Measurements from ENCODE around the gene LYPD4.

LYPD4 gene

DNA sequence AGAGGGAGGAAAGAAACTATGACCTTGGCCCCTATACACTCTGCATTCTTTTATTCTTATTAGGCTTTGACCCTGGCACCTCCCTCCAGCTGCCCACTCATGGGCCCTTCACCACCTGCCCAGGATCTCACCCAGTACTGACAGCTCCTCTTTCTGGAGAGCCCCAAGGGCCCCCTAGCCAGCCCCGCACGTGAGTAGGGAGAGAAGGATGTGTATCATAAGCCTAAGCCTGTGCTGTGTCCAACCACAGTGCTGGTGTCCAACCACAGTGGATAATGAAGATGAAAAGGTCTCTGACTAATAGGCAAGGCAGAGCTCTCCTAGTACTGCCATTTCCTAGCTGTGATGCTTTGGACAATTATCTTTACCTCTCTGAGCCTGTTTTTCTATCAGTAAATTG is 4.6 kb upstream of the LYPD4 start:
- no peak for DNase-seq

DNA sequence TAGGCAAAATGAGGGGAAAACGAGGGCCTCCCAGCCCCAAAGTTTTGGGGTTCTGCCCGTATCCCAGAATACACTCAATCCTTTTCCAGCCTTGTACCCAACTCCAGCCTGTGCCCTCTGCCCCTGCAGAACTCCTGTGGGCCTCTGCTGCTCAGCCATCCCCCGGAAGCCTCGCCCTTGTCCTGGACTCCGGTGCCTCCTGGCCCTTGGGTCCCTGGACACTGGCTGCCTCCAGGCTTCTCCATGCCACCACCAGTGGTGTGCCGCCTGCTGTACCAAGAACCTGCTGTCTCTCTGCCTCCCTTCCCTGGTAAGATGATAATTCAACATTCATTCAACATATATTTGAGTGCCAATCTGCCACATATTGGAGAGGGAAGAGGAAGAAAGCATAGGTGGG is 4.2 kb upstream of the LYPD4 start:
- no peak for DNase-seq

DNA sequence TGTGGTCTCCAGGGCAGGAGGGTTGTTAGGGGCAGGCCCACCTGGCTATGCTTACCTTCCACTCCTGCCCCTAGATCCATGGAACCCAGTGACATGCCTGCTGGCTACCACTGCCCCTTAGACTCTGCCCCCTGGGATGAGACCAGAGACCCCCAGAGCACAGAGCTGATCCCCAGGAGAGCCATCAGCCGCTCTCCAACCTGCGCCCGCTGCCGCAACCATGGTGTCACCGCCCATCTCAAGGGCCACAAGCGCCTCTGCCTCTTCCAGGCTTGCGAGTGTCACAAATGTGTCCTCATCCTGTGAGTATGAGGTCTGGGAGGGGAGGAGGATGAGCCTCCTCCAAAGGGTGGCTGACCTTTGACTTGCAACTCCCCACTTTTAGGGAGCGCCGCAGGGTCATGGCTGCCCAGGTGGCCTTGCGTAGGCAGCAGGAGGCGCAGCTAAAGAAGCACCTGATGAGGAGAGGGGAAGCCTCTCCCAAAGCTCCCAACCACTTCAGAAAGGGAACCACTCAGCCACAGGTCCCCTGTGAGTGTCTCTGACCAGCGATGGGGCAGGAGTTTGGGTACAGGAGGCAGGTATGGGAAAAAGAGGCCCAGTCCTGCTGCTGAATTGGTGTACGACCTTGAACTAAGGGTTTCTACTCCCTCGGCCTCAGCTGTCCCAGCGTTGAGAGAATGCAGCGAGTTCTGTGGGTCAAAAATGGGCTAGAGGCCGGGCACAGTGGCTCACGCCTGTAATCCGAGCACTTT is 3.0 kb upstream of the LYPD4 start:
- DNase-seq = no peak

DNA sequence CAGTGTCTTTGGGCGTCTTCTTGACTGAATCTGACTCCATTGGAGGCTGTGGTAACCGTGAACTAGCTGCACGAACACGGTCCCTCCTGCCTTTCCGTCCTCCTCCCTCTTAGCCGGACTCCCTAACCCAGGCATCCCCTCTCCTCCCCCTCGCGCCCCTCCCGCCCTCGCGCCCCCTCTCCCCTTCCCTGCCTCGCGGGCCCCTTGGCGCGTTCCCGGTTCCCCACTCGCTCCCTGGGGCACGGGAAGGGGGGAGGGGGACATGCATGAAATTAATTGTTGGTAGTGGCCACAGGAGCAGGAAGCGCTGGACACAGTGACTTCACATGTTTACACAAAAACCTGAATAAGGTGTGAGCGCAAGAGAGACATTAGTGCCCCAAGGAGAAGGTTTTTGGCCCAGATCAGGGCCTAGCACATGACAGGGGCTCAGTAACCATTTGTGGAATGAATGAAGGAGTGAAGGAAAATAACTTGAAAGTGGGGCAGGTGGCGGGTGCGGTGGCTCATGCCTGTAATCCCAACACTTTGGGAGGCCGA is 638 bp upstream of the LYPD4 start:
- DNase-seq = no peak

DNA sequence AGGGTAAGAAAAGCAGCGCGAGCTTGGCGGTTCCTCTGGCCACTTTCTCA is 343 bp upstream of the LYPD4 start, which contains the start of gene DMRTC2:
Gene DMRTC2 (plus strand): TSS at position 42 of the 50 bp plus-strand sequence. CDS start 2,387 bp downstream, outside the sequence.
- DNase-seq = no peak

DNA sequence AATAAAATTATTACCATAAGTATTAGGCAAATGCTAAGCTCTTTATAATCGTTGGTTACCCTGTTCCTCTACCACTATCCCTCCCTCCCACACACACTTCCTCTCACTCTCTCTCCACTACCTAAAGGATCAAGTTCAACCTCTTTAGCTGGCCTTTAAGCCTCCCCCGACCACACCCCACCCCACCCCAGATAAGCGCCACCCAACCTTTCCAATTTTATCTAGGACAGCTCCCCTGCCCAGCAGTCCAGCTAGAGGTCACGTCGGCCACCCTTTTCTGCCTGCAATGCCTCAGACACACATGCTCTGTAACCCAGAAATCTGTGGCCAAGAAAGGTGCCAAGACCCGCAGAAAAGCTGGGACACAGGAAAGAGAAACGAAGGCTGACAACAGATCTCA is 1.1 kb downstream of the LYPD4 start:
- DNase-seq = no peak

DNA sequence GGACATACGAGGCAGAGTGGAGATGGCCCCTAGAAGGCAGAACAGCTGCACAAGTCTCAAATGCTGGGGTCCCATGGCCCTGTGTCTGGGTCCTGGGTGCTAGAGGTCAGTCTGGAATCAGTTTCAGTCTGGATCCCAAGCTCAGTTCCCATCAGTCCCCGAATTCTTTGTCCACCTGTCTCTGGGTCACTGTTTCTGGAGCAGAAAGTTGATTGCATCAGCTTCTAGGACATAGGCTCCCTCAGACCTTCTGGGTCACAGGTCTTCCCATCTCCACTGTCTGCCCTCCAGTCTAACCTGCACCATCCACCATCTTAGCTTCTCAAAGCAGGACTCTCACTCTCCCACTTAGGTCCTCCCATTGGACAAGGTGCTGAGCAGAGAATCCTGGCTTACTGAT is 5.3 kb downstream of the LYPD4 start:
- no peak for DNase-seq

DNA sequence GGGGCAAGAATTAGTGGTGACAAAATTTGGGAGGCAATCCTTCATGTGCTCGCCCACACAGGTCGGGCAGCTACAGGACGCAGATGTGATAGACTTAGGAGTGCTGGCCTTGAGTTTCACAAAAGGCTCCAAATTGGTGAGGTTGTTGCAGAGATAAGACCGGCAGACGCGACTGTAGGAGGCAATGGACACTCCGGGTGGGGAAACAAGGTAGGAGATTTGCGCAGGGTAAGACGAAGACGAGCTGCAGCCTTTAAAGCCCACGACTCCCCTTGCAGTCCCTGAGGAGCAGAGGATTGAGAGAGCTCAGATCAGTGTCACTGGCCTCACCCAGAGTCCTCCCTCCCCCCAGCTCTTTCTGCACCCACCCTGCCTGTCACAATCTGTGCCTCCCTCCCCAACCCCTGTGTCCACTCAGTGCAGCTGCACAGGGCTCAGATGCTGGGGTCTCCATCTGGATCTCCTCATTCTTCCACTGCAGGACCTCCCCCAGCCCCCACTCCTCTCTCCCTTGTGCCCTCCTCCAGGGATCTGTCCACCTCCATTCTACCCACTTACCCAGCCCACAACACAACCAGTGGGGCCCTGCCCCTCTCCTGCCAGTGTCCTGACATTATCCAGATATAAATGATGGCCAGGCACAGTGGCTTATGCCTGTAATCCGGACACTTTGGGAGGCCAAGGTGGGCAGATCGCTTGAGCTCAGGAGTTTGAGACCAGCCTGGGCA is 6.3 kb downstream of the LYPD4 start:
- DNase-seq = no peak

DNA sequence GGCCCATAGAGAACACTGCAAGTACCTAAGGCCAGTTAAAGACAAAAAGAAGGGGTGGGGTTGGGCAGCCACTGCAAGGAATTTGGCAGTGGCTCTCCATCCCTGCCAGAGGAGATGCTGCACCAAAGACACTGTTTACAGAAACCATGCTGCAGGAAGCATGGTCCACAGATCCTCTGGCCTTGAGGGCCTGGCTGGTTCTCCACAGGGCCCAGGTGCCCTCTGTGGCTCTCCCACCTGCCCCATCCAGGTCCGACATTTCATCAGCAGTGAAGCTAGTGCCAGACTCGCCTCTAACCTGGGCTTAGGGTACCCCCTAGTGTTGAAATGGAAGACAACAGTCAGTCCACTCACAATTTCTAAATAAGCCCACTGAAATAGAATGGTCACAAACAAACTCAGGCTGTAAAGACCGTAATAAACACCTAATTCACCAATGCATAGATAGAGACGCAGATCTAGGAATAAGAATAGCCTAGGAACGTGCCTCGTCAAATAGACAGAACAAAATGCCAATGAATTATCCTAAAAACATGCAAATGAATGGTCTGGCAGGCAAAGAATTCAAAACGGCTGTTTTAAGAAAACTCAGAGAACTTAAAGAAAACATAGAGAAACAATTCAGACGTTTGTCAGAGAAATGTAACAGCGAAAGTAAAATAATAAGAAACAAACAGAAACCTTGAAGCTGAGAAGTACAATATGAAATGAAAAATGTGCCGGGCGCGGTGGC is 23.3 kb downstream of the LYPD4 start:
- peak; percentile 44 for DNase-seq

DNA sequence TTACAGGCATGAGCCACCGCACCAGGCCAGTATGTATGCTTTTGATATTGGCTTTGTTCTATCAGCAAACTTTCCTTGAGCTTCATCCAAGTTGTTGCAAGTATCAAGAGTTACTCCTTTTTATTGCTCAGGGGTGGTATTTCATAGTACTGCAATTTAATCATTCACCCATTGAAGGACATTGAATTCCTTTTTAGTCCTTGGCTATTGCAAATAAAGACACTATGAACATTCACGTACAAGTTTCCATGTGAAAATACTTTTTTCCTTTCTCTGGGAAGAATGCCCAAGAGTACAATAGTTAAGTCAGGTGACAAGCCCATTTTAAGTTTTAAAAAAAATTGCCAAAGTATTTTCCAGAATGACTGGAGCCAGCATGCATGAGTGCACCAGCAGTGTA is 27.7 kb downstream of the LYPD4 start:
- DNase-seq = no peak

DNA sequence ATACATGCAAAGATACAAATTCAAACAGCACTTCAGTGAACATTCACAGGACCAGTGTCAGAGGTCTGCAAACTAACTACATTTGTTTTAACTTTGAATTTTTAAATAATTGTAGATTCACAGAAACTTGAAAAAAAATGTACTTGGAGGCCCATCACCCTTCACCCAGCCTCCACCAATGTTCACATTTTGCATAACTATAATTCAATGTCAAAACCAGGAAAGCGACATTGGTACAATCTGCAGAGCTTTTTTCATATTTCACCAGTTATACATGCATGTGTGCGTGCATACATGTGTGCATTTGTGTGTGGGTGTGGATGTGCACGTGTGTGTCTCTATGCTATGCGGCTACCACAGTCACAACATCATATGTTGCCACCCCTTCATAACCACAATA is 29.2 kb downstream of the LYPD4 start:
- no peak for DNase-seq

DNA sequence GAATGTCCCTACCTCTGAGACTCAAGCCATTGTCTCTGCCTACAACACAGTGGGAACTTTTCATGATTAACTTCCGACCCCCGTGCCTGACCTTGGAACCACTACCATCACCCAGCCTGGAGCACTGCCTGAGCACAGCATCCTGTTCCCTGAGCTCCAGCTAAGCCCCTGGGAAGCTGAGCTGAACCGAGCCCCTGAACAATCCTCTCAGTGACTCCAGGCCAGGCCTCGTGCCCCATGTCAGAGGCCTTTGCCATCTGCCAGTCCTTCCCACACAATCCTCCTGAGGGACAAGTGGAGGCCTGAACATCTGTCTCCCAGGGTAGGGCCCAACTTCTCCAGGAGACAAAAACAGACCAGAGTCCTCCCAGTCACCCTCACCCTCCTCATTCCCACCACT is 30.6 kb downstream of the LYPD4 start:
- DNase-seq = no peak

DNA sequence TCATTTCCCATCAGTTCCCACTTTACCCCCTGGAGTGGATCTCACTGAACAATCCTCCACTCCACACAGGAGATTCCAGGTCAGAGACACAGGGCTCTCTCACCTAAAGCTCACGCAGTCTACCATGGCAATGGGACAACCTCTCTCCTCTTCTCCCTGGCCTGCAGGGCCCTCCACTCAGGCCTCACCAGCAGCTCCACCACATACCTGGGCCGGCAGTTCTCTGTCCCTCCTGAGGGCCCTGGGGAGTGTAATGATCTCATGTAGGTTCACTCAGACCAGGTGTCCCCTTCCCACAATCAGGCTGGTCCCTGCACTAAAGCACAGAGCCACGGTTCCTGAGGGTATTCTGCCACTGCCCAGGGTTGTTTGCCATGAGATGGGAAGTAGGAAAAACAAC is 32.5 kb downstream of the LYPD4 start:
- DNase-seq = no peak

DNA sequence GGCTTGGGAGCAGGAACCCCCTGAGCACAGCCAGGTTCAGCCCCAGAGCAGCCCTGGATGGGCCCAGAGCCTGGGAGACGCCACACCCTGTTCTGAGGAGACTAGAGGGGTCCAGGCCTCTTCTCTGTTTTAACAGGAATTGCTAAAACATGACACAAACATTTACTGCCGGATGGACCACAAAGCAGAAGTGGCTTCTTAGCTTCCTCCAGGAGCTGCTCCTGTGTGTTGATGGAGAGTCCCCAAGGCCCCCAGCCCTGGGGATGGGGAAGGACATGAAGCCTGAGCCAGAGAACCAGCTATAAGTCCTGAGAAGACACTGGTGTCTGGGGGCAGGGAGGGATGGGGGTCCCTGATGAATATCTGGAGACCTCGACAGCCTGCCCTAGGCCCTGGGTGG is 33.4 kb downstream of the LYPD4 start:
- DNase-seq = peak; percentile 48

DNA sequence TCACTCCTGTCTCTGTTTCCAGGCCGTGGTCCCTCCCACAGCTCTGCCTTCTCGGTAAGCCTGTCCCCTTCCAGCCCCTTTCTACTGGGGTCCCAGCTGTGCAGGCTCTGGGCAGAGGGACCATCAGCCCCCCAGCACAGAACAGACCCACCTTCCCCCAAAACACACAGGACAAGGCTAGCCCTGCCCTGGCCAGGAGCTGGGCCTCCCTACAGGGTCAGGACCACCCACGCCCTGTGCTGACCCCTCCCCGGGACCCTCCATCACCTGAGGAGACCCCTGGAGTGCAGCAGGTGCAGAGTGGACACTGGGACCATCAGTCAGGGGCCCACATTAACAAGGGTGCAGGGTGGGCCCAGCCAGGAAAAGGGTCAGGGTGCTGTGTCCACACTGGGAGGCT is 34.2 kb downstream of the LYPD4 start:
- DNase-seq = no peak

DNA sequence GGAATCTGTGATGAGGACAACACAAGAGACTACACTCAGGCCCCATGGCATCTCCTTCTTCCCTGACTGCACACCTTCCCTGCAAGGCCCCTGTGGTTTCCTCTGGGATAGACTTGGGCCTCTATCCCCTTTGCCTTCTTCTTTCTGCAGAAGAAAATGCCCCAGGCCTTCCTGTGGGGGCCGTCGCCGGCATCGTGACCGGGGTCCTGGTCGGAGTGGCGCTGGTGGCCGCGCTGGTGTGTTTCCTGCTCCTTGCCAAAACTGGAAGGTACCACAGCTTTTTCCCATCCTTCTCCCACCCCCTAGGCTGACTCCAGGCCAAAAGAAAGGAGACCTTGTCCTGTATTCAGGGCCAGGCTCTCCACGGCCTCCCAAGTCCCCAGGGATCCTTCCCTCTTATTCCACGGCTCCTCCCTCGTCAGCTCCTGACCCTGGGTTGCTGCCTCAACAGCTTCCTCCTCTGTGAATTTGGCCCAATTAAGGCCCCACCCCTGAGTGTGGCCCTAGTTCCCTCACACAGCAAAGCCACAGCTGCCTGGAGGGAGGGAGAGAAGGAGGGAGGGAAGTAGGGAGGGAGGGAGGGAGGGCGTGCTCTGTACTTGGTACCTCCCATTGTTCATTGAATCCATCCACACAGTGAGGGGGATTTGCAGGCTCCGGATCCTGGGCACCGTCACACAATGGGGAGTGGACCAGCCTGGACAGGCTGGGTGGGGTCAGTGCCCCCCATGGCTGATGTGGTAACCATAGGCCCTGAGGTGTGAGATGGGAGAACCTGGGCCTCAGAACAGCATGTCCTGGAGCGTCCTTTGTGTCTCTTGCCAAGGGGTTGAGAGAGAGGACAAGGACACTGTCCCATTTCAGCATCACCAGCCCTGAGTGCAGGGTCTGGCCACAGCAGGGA is 35.6 kb downstream of the LYPD4 start:
- peak; percentile 51 for DNase-seq

DNA sequence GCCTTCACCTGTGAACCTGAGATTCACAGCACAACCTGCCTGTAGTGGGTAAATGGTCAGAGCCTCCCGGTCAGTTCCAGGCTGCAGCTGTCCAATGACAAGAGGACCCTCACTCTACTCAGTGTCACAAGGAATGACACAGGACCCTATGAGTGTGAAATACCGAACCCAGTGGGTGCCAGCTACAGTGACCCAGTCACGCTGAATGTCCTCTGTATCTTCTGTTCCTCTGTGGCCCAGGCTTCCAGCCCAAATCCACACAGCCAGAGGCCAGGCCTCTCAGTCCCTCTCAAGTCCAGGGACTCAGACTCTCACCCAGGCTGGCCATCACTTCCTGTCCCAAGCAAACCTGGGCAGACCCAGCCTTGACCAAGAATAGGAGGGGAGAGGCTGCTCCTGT is 37.3 kb downstream of the LYPD4 start:
- no peak for DNase-seq

DNA sequence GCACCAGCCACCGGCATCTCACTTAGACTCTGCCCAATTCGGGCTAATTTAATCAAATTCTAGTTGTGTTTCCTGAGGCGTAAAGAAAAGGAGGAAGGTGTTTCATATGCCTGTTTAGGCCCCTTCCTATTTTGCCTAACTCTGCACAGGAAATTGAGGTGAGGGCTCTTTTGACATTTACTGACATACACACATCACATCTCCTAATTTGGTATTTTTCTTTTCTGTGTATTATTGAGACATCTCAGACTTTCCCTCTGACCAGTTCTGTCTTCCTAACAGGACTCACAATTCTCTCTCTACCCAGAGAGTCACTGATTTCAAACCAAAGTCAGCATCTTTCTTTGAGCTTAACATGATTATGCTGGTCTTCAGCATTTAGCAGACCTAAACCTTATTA is 40.1 kb downstream of the LYPD4 start:
- no peak for DNase-seq

DNA sequence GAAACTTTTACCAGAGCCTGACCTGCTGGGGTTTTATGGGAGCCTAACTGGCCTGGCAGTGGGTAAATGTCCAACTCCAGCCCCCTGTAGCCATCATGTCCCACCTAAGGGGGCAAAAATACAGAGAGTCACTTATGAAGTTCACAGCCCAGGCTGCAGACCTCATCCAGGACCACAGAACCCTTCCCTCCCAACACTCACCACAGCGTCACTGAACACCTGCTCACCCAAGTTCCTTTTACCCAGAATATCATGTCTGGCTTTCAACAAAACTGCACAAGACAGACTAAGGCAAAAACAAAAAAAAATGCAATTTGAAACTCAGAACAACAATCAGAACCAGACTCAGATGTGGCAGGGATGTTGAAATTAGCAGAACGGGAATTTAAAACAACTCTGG is 41.7 kb downstream of the LYPD4 start:
- no peak for DNase-seq

DNA sequence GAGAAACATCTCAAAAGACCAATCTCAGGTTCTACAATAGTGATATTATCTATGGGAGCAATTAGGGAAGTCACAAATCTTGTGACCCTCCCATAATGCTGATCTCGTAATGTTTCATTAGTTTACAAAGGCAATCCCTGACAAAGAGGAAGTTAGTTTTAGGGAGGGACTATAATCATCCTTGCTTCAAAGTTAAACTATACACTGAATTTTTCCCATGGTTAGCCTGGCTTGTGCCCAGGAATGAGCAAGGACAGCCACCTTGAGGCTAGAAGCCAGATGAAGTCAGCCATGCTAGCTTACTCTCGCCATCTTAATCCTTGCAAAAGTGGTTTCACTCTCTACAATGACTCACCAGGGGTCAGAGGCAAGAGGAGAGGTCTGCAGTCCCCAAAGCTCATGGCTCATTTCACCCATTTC is 42.7 kb downstream of the LYPD4 start:
- DNase-seq = no peak

DNA sequence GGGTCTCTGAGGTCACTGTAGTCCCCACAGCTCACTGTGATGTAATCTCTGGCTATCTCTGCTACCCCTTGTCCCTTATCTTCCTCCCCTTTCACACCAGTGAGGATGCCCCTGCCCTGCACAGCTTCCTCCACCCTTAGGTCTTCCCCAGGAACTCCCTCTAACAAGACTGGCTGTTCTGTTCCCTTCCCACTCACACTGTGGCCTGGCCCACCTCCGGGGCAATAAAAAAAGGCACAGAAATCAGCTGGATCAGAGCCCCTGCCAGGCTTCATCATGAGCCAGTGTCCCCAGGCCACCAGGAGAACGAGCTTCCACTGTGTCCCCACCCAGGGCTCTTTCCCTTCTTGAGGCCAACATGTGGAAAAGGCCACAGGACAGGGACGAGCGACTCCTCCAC is 43.5 kb downstream of the LYPD4 start:
- no peak for DNase-seq

DNA sequence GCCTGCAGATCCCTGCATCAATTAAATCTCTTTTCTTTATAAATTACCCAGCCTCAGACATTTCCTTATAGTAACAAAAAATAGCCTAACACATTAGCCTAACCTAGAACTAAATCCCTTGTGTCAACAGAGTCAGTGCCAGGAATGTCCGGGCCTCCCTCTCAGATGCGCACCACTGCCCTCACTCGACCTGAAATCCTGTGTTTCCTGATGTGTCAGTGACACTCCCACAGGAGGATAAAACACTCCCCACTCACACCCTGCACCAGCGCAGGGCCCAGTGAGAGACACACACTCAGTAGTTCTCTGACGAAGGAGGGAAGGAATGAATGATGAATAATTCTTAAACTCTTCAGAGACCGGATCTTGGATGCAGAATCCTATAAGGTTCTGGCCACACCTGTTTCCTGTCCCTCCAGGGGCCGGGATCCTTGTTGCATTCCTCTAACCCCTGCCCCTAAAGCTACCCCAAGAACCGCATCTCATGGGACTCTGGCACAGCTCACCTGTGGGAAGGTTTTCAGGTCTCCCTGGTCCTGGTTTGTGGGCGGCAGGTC is 45.0 kb downstream of the LYPD4 start:
- DNase-seq = no peak

DNA sequence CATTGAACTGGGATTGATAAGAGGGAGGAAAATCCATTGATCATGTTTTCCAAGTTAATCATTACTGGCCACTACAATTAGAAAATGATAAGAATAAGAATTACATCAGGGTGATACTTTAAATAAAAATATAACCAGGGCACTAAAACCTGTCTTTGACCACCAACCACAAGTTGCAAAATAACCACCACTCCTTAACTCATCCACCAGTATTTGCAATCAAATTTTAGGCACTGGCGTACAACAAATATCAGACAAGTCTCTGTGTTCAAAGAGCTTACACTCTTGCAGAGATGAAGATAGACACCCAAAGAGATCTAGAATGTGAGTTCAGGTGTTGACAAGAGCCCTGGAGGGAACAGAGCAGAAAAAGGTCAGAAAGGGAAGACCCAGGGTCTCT is 47.6 kb downstream of the LYPD4 start:
- DNase-seq = no peak
